GM18907 (cell line): ENCODE measurements around the gene BCL2L1.

Source experiments
- ATAC-seq: cut with Tn5 transposase; IDR thresholded peaks from one replicate; pipeline ENCODE4 v1.9.1; 2021; ENCODE audit warnings: mild to moderate bottlenecking, moderate library complexity; ENCODE audit not compliant: unreplicated experiment

Gene BCL2L1

GRCh38 chr20:31731321-31731717 is 8.7 kb upstream of the BCL2L1 start:
- no peak for ATAC-seq

GRCh38 chr20:31723319-31724078 is 831 bp upstream of the BCL2L1 start:
- ATAC-seq = peak; percentile 87

GRCh38 chr20:31723069-31723318 is 326 bp upstream of the BCL2L1 start:
- ATAC-seq = no peak

DNA sequence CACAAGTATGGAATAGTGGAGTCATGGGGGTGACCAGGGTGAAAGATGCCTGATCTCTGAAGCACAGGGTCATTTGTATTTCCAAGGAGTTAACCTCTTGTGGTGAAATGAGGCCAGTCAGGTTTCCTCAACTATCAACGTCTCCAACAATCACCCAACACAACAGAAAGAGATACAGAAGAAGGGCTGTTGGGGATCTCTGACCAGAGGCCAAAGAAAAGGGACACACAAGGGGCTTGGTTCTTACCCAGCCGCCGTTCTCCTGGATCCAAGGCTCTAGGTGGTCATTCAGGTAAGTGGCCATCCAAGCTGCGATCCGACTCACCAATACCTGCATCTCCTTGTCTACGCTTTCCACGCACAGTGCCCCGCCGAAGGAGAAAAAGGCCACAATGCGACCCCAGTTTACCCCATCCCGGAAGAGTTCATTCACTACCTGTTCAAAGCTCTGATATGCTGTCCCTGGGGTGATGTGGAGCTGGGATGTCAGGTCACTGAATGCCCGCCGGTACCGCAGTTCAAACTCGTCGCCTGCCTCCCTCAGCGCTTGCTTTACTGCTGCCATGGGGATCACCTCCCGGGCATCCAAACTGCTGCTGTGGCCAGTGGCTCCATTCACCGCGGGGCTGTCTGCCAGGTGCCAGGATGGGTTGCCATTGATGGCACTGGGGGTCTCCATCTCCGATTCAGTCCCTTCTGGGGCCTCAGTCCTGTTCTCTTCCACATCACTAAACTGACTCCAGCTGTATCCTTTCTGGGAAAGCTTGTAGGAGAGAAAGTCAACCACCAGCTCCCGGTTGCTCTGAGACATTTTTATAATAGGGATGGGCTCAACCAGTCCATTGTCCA is 1.0 kb downstream of the BCL2L1 start:
- no peak for ATAC-seq

GRCh38 chr20:31720486-31721407 is 1.9 kb downstream of the BCL2L1 start:
- no peak for ATAC-seq

- ATAC-seq = no peak
These were observed 2.8 kb downstream of the BCL2L1 start for GRCh38 chr20:31719644-31720485.

- ATAC-seq = no peak
These were observed 3.6 kb downstream of the BCL2L1 start for GRCh38 chr20:31718952-31719643.

- ATAC-seq = peak; percentile 44
These were observed 5.0 kb downstream of the BCL2L1 start for GRCh38 chr20:31717478-31718201.

- ATAC-seq = peak; percentile 14
These were observed 5.7 kb downstream of the BCL2L1 start for GRCh38 chr20:31716818-31717477.

DNA sequence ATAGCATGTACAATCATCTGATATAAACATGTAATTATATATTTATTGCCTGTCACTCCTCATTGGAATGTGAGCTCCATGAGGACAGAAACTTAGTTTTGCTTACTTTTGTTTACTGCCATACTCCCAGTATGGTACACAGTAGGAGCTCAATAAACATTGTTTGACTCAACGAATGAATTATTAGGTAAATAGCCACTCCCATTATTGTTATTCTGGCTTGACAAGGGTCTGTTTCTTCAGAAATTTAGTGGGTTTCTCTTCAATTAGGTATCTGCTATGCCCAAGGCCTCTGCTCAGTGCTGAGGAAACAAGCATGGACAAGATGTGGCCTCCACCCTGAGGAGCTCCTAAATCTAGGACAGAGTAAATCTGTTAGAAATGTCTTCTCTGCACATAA is 6.3 kb downstream of the BCL2L1 start:
- ATAC-seq = no peak

- no peak for ATAC-seq
These were observed 6.9 kb downstream of the BCL2L1 start for GRCh38 chr20:31715766-31716165.

DNA sequence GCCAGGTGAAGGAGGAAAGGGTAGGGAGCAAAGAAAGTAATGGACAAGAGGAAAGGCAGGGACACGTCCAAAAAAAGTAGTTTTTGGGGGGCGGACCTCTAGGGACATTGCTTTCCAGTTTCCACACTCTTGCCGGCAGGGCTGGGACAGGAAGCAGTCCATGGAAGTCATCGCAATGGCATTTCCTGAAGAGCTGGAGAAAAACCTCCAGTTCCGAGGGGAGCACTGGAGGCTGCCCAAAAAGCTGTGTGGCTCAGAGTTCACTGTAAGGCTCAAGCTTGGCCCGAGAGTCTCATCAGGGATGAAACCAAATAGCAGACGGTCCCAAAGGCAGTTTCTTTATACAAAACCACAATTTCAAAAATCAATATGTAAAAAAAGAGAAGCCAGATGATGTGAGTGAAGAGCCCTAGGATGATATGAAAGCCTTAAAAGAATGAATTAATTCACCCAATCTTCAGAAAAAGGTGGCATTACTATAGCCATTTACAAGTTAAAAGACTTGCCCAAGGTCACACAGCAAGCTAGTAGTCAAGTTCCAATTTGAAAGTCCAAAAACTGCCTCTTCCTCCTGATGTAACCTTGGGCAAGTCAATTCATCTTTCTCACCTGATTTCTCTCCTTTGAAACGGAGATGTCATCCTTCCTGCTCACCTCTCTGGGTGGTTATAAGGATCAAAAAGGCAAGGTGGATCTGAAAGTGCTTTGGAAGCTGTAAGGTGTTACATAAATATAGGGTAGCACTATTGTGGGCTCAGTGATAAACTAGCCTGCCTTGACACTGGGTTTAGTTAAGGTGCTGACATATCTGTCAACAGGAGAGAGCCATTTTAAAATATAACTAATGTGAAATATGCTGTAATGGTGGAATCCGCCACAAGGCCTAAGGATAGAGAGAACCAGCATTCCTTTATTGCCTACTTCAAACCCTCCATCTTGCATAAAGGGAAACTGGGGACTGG is 9.1 kb downstream of the BCL2L1 start:
- ATAC-seq = no peak

DNA sequence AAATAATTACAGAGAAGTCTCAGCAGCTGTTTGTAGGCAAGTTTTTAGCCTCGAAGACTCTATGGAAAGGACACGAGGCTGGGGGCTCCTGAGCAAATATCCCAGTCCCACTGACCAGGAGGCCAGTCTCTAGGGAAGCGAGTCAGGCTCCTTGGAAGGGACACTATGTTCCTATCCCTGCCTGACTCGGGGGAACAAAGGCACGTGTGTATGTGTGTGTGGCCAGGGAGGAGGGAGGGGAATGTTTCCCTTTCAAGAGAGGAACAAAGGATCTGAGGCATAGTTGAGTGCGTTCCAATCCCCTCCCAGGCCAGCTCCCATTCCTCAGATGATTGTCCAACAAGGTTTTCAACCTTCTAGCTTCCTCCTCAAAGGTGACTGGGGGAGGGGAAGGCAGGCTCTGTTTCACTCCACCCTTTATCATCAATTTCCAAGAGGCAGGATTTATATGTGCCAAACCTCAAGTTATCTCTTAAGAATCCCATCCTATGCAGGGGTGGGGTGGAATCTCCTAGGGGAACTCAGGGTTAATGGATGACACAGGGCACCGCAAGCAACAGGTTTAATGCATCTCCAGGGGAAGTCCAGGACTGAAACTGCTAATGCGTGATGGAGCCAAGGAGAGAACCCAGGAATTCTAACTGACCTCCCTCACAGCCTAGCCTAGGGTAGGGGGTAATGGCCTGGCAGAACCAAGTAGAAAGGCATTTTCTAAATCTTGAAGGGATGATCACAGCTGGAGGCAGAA is 9.9 kb downstream of the BCL2L1 start:
- ATAC-seq = no peak

GRCh38 chr20:31712112-31712553 is 10.5 kb downstream of the BCL2L1 start:
- no peak for ATAC-seq

GRCh38 chr20:31711179-31712111 is 11.2 kb downstream of the BCL2L1 start:
- no peak for ATAC-seq
